CD14-positive monocyte (primary cell): ENCODE data around the gene TAF15. TPM values are rescaled to one million over a fixed set of nuclear protein-coding genes. Genes with fewer than 3 reads are reported as not detected.

ENCODE experiments used
- DNase-seq, 3 donors: peaks; one replicate each; pipeline ENCODE4 v3.0.0-alpha.2; 2011 to 2022
- H2AFZ ChIP-seq: 2 replicates; pipeline ENCODE4 v1.6.0; 2012; ENCODE audit warnings: mild to moderate bottlenecking, low read depth, low read length, inconsistent platforms; ENCODE audit not compliant: insufficient read depth, poor library complexity, severe bottlenecking
- H3K27ac ChIP-seq, 2 donors: 1 replicate in 1 of 2; 2 replicates in 1 of 2; pipeline ENCODE4 v1.5.1; 2012 to 2013; ENCODE audit warnings: low read length in 2 of 2, control low read depth in 1 of 2, inconsistent platforms in 1 of 2, low read depth in 1 of 2, mild to moderate bottlenecking in 1 of 2
- H3K27me3 ChIP-seq, 2 donors: one replicate each; pipeline versions ENCODE4 v1.6.0 to v1.6.1; 2011 to 2013; ENCODE audit warnings: low read length in 2 of 2; ENCODE audit not compliant: control insufficient read depth in 2 of 2, insufficient read depth in 2 of 2
- H3K36me3 ChIP-seq, 2 donors: replicated peaks in 1 of 2; 1 replicate in 1 of 2; 2 replicates in 1 of 2; pipeline versions ENCODE4 v1.5.1 to v1.6.1; 2012 to 2013; ENCODE audit warnings: low read length in 2 of 2, control low read depth in 1 of 2, inconsistent platforms in 1 of 2, mild to moderate bottlenecking in 1 of 2; ENCODE audit not compliant: insufficient read depth in 2 of 2, control insufficient read depth in 1 of 2
- H3K4me1 ChIP-seq, 2 donors: 1 replicate in 1 of 2; 2 replicates in 1 of 2; pipeline versions ENCODE4 v1.5.1 to v1.6.1; 2012 to 2013; ENCODE audit warnings: low read length in 2 of 2, control low read depth in 1 of 2, inconsistent platforms in 1 of 2, mild to moderate bottlenecking in 1 of 2, moderate library complexity in 1 of 2; ENCODE audit not compliant: insufficient read depth in 2 of 2, control insufficient read depth in 1 of 2
- H3K4me2 ChIP-seq: replicated peaks from 2 replicates; pipeline ENCODE3; 2012; ENCODE audit warnings: low read length, moderate library complexity, mild to moderate bottlenecking; ENCODE audit not compliant: poor library complexity, severe bottlenecking; ENCODE audit errors: extremely low read depth
- H3K4me3 ChIP-seq, 3 experiments: fragments of 200-600 bp in 1 of 3; sonication (generic) in 1 of 3; replicated peaks in 1 of 3; 1 replicate in 2 of 3; 2 replicates in 1 of 3; pipeline ENCODE4 v1.5.1; 2011 to 2013; ENCODE audit warnings: low read length in 3 of 3, mild to moderate bottlenecking in 3 of 3, control low read depth in 2 of 3, low read depth in 2 of 3, inconsistent platforms in 1 of 3, moderate library complexity in 1 of 3
- H3K79me2 ChIP-seq: 2 replicates; pipeline ENCODE4 v1.6.0; 2012; ENCODE audit warnings: mild to moderate bottlenecking, control low read depth, inconsistent platforms, low read length, moderate library complexity; ENCODE audit not compliant: insufficient read depth
- H3K9ac ChIP-seq: 2 replicates; pipeline ENCODE4 v1.6.0; 2017; ENCODE audit warnings: low read length, mild to moderate bottlenecking; ENCODE audit not compliant: insufficient read depth, poor library complexity, severe bottlenecking
- H3K9me3 ChIP-seq, 2 donors: replicated peaks in 1 of 2; 1 replicate in 1 of 2; 2 replicates in 1 of 2; pipeline versions ENCODE4 v1.5.1 to v1.6.1; 2012 to 2013; ENCODE audit warnings: low read length in 2 of 2, control low read depth in 1 of 2; ENCODE audit not compliant: control insufficient read depth in 1 of 2, insufficient read depth in 1 of 2
- H4K20me1 ChIP-seq: 2 replicates; pipeline ENCODE4 v1.6.0; 2012; ENCODE audit warnings: mild to moderate bottlenecking, low read length, control low read depth, moderate library complexity; ENCODE audit not compliant: insufficient read depth
- H3K27ac Mint-ChIP-seq, 7 donors: one replicate each; pipeline ENCODE4 v1.8.0; 2020; ENCODE audit warnings: mild to moderate bottlenecking in 7 of 7, mixed read lengths in 7 of 7, moderate library complexity in 6 of 7, inconsistent platforms in 2 of 7
- H3K27me3 Mint-ChIP-seq, 3 donors: one replicate each; pipeline ENCODE4 v1.8.0; 2021 to 2022; ENCODE audit warnings: low read depth in 3 of 3, mild to moderate bottlenecking in 3 of 3, mixed read lengths in 3 of 3, moderate library complexity in 3 of 3, inconsistent platforms in 1 of 3
- H3K36me3 Mint-ChIP-seq, 2 donors: one replicate each; pipeline ENCODE4 v1.8.0; 2020; ENCODE audit warnings: mixed read lengths in 2 of 2, inconsistent platforms in 1 of 2, mild to moderate bottlenecking in 1 of 2
- H3K4me1 Mint-ChIP-seq: one replicate; pipeline ENCODE4 v1.8.0; 2020; ENCODE audit warnings: mild to moderate bottlenecking, mixed read lengths
- H3K4me3 Mint-ChIP-seq, 2 donors: one replicate each; pipeline ENCODE4 v1.8.0; 2020; ENCODE audit warnings: mild to moderate bottlenecking in 2 of 2, mixed read lengths in 2 of 2, moderate library complexity in 1 of 2
- H3K9me3 Mint-ChIP-seq, 7 donors: one replicate each; pipeline ENCODE4 v1.8.0; 2020 to 2022; ENCODE audit warnings: mixed read lengths in 7 of 7, mild to moderate bottlenecking in 6 of 7, moderate library complexity in 6 of 7, inconsistent platforms in 2 of 7
- WGBS: methylation state at CpG from one replicate; pipeline ENCODE4 v1.1.5; 2013; ENCODE audit warnings: missing lambda C conversion rate; ENCODE audit not compliant: insufficient coverage; 5-methylcytosine and 5-hydroxymethylcytosine counted together
- intact Hi-C, 2 donors: fragments of 100-400 bp; cut with micrococcal nuclease; formaldehyde crosslinking; loops; one replicate each; pipeline versions ENCODE4 v1.15.0 to v1.15.1; 2023
- polyA plus RNA-seq, 3 donors: library from polyadenylated mRNA; depleted of rRNA in 1 of 3; unstranded in 2 of 3; stranded (reverse) in 1 of 3; fragments of 300-500 nt in 2 of 3; fragments of >200 nt in 1 of 3; fragmentation: Illumina TruSeq in 2 of 3; gene quantifications; 1 replicate in 2 of 3; 2 replicates in 1 of 3; pipeline ENCODE4 v1.2.3, GENCODE V29; 2012 to 2021
- TF ChIP-seq, protein P1 (sequence below): fragments of 200-600 bp; IDR thresholded peaks from one replicate; pipeline ENCODE4 v1.8.0; 2022; ENCODE audit warnings: antibody characterized with exemption, mild to moderate bottlenecking

TAF15 gene
- polyA plus RNA-seq, 3 donors = 6.0 to 50.6 (median 16.3) TPM

DNA sequence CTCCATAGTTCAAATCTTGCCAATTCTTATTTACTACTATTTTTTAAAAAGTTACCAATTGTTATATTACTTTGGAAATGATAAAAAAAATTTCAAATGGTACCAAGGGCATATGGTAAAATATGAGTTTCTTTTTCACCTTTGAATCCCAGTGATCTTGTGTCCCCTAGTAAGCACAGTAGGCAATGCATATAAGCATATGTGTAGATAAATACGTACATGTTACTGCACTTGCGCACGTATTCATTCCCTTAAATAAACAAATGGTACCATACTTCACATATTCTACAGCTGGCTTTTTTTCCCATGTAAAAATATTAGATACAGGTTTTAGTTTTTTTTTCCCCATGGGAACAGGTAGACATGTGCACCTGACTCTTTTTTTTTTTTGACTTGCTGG is 31.8 kb downstream of the TAF15 start:
- H3K27me3 ChIP-seq = no peaks in the 10 kb centered on the region
- Mint-ChIP-seq H3K4me1 (no peaks in the 10 kb centered on the region), H3K9me3 (no peaks in the 10 kb centered on the region), H3K27me3 (peaks cover 0 to 2% (median 1%) of the 10 kb centered on the region in 3 donors), H3K36me3 (peaks cover 77 to 94% of the 10 kb centered on the region in 2 donors), H3K4me3 (no peak overlapping the region), H3K27ac (no peak overlapping the region)
- no peak overlapping the region for H2AFZ ChIP-seq
- H3K36me3 ChIP-seq = peaks cover 92 to 99% of the 10 kb centered on the region in 2 donors
- H3K4me2 ChIP-seq = no peak overlapping the region
- no peaks in the 10 kb centered on the region for H3K4me1 ChIP-seq
- TF ChIP-seq, protein P1, sequence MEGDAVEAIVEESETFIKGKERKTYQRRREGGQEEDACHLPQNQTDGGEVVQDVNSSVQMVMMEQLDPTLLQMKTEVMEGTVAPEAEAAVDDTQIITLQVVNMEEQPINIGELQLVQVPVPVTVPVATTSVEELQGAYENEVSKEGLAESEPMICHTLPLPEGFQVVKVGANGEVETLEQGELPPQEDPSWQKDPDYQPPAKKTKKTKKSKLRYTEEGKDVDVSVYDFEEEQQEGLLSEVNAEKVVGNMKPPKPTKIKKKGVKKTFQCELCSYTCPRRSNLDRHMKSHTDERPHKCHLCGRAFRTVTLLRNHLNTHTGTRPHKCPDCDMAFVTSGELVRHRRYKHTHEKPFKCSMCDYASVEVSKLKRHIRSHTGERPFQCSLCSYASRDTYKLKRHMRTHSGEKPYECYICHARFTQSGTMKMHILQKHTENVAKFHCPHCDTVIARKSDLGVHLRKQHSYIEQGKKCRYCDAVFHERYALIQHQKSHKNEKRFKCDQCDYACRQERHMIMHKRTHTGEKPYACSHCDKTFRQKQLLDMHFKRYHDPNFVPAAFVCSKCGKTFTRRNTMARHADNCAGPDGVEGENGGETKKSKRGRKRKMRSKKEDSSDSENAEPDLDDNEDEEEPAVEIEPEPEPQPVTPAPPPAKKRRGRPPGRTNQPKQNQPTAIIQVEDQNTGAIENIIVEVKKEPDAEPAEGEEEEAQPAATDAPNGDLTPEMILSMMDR = no peak
- H4K20me1 ChIP-seq = peaks cover 10% of the 10 kb centered on the region
- no peak overlapping the region for H3K9ac ChIP-seq
- no peaks in the 10 kb centered on the region for H3K79me2 ChIP-seq
- intact Hi-C loops = no loop called here
- no peaks in the 10 kb centered on the region for H3K9me3 ChIP-seq
- no CpG with 5 or more reads among the region's 3 CpGs for WGBS
- no peak overlapping the region for H3K27ac ChIP-seq
- DNase-seq = no peak
- no peak overlapping the region for H3K4me3 ChIP-seq

DNA sequence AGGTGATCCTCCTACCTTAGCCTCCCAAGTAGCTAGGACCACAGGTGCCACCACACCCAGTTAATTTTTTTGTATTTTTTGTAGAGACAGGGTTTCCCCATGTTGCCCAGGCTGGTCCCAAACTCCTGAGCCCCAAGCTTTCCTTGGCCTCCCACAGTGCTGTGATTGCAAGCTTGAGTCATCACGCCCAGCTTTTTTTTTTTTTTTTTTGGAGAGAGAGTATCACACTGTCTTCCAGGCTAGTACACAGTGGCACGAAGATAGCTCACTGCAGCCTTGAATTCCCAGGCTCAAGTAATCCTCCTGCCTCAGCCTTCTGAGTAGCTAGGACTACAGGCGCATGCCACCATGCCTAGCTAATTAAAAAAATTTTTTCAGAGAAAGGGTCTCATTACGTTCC is 32.2 kb downstream of the TAF15 start:
- no peaks in the 10 kb centered on the region for H3K4me1 ChIP-seq
- peaks cover 92 to 99% of the 10 kb centered on the region in 2 donors for H3K36me3 ChIP-seq
- Mint-ChIP-seq H3K36me3 (peaks cover 76 to 94% of the 10 kb centered on the region in 2 donors), H3K4me1 (no peaks in the 10 kb centered on the region), H3K27me3 (peaks cover 0 to 2% (median 1%) of the 10 kb centered on the region in 3 donors), H3K4me3 (no peak overlapping the region), H3K27ac (peak overlapping the region in 1 of 7 donors; percentile 28), H3K9me3 (no peaks in the 10 kb centered on the region)
- no peak overlapping the region for H3K9ac ChIP-seq
- H3K27ac ChIP-seq = no peak overlapping the region
- intact Hi-C loops = no loop called here
- DNase-seq = no peak
- TF ChIP-seq, protein P1 = no peak
- peaks cover 14% of the 10 kb centered on the region for H4K20me1 ChIP-seq
- WGBS = 96% methylated on average over 2 of the region's 4 CpGs
- H3K27me3 ChIP-seq = no peaks in the 10 kb centered on the region
- H3K4me3 ChIP-seq = no peak overlapping the region
- H2AFZ ChIP-seq = no peak overlapping the region
- no peaks in the 10 kb centered on the region for H3K79me2 ChIP-seq
- no peak overlapping the region for H3K4me2 ChIP-seq
- no peaks in the 10 kb centered on the region for H3K9me3 ChIP-seq
